GM18951 (cell line): ENCODE measurements around the gene EPG5.
"Not testable (repeated sequence)": the region's sequence is repeated elsewhere in the genome, so short reads cannot be mapped to it uniquely, and the experiment has no call there.

Source experiments
- POLR2A ChIP-seq: IDR thresholded peaks from 4 replicates; pipeline ENCODE4 v1.6.1; 2011; ENCODE audit warnings: mild to moderate bottlenecking; ENCODE audit not compliant: insufficient read length, insufficient read depth; ENCODE audit errors: extremely low read depth
- in situ Hi-C: fragments of 300-500 bp; cut with MboI; formaldehyde crosslinking; loops from one replicate; pipeline ENCODE4 v1.12.0; 2022; ENCODE audit warnings: low sequenced_read_pairs, mixed read lengths, inconsistent platforms; ENCODE audit not compliant: unreplicated experiment

EPG5 gene

DNA sequence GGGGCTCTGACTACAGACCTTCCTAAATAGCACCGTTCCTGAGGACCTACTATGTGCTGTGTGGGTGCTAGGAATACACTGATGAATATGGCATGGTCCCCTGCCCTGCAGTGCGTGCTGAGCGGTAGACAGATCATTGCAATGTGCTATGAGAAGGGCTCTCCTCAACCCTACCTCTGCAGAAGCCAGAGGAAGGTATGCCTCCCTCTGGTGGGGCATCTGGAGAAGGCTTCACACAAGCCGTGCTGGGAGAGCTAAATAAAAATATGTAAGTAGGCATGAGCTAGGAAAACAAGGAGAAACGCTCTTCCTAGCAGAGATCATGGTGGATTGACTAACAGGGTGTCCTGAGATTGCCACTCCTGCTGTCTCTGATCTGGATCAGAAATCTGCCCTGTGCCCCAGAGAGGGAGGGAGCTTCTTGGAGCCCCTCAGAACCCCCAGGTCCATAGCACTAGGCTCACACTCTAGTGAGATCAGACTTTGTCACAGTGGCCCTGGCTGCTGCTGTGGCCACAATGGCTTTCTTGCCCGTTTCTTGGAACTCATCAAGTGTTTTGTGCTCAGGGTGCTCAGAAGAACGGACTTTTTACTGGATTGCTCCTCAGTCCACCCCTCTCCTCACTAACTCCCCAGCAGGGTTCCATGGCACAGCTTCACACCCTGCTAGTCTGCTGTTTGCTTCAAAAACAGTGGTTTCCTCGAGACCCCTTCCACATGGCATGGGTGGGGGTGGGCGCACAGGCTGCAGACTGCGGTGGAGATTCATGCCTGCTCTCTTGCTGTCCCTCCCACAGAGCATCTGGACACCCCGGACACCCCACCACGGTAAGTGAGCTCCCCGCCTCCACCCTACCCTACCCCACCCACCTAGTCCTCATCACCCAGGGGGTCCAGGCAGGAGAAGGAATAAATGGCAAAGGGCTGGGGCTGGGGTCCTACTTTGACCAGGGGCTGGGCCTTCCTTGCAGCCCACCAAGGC lies 127.4 kb downstream of the EPG5 start:
- in situ Hi-C loops, result no loop called here
- TF ChIP-seq POLR2A, result no peak

DNA sequence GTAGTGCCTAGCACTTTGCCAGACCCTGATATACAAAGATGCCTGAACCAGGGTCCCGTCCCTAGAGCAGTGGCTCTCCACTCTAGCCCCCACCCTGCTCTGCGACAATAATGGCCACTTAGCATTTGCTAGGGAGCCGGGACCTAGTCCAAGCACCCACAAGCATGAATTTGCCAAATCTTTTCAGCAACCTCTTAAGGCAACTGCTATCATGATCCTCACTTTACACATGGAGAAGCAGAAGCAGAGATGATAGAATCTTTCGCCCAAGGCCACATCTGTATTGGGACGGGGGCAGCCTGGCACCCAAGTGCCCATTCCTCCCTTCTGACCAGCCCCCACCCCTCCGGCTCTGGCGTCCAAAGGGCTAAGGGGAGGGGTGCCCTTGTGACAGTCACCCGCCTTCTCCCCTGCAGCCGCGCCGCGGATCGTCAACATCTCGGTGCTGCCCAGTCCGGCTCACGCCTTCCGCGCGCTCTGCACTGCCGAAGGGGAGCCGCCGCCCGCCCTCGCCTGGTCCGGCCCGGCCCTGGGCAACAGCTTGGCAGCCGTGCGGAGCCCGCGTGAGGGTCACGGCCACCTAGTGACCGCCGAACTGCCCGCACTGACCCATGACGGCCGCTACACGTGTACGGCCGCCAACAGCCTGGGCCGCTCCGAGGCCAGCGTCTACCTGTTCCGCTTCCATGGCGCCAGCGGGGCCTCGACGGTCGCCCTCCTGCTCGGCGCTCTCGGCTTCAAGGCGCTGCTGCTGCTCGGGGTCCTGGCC lies 128.6 kb downstream of the EPG5 start:
- in situ Hi-C loops, result no loop called here
- no peak for TF ChIP-seq POLR2A

DNA sequence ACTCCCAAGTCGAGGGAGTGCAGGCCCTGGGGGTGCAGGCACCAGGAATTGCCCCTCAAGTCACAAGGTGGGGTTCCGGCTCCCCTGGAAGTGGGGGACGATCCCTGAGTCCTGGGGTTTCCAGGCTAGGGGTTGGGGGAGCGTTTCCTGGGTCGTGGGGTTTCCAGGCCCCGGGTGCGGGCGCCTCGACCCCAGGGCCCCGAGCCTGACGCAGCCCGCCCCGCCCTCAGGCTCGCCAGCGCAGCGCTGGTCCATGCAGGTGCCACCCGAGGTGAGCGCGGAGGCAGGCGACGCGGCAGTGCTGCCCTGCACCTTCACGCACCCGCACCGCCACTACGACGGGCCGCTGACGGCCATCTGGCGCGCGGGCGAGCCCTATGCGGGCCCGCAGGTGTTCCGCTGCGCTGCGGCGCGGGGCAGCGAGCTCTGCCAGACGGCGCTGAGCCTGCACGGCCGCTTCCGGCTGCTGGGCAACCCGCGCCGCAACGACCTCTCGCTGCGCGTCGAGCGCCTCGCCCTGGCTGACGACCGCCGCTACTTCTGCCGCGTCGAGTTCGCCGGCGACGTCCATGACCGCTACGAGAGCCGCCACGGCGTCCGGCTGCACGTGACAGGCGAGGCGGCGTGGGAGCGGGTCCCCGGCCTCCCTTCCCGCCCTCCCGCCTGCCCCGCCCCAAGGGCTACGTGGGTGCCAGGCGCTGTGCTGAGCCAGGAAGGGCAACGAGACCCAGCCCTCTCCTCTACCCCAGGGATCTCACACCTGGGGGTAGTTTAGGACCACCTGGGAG lies 129.7 kb downstream of the EPG5 start:
- in situ Hi-C loops, result no loop called here

DNA sequence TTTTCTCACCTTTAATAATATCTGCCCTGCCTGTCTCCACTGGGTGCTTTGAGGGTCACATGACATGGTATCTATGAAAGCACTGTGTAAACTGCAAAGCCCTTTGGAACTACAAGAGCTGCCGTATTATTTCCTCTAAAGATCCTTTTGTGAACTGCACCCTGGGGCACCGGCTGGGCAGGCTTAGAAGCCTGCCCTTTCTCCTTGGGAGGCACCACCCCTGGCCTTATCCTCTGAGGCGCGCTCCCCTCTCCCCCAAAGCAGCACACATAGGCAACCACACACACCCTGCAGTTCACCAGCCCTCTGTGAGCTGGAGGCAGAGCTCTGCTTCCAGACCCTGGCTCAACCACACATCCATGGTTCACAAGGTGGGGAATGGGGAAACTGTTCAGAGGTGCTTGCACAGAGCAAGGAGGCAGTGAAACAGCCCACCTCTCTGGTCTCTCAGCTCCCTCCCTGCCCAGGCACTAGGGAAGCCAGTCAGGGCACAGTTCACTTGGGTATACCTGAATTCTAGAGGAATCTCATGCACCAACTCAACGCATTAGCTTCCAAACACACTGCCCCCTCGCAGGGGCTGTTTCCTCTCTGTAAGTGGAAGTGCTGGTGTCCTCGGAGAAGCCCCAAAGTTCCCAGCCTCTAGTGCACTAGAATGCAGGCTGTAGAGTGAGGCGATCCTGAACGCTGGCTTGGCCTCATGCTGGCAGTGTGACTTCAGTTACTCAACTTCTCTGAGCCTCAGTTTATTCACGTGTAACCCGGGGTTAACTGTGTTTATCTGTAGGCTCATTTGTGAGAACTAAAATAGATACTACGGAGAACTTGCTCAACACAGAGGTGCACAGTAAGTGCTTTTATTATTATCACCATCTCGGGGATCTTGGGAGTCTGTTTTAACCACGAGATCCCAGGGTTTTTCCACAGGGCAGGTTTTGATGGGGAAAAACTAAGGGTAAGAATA lies 130.6 kb downstream of the EPG5 start:
- in situ Hi-C loops, result no loop called here
- no peak for TF ChIP-seq POLR2A

More for the DNA sequence above, 129.7 kb downstream of the EPG5 start:
- TF ChIP-seq POLR2A, result no peak

- no peak for TF ChIP-seq POLR2A
- in situ Hi-C loops, result no loop called here
Observed at GRCh38 chr18:45835057-45835636, 132.0 kb downstream of the EPG5 start.

DNA sequence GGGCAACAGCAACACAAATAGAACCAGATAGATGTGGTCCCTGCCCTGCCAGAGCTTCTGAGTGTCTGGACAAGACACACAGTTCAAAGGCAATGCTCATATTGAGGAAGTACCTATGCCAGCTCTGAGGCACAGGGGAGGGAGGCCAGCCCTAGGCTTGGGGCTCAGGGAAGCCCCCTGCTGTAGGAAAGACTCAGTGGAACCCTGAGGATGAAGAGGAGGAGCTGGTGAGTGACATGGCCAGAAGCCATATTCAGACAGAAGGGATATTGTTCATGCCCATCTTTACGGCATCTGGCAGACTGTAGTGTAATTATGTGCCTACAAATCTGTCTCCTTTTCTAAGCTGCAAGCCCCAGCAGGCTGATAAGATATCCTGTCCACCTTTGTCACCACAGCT lies 132.8 kb downstream of the EPG5 start:
- in situ Hi-C loops, result no loop called here
- no peak for TF ChIP-seq POLR2A

DNA sequence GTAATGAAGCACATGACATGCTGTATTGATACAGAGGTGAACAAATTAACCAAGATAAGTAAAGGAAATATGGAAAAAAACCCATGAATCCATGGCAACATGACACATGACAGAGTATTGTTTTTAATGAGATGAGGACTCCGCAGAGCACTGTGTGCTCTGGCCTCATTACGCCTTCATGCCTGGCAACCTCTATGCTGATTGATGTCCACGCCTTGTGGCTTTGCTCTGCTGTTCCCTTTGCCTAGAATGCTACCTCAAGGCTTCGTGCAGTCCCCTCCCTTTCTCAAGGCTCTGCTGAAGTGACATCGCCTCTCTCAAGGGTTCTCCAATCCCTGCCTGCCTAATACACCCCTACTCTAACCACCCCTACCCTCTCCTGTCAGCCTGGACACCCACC lies 133.3 kb downstream of the EPG5 start:
- TF ChIP-seq POLR2A, result no peak
- in situ Hi-C loops, result no loop called here

DNA sequence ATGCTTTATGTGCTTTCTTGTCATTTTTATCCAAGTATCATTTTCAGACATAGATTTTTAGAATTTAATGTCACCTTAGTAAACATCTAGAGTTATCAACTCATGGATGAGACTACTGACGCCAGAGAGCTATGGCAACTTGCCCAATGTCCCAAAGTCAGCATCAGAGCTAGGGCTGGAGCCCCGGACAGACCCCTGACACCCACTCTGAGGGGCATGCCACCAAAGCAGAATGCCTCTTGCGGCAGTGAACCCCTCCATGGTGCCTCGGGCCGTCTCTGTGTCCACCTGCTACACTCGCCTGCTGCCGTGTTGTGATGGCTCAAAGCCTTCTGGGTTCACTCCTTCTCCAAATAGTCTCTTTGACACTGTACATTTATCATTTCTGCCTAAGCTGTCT lies 136.2 kb downstream of the EPG5 start:
- in situ Hi-C loops, result no loop called here
- no peak for TF ChIP-seq POLR2A

DNA sequence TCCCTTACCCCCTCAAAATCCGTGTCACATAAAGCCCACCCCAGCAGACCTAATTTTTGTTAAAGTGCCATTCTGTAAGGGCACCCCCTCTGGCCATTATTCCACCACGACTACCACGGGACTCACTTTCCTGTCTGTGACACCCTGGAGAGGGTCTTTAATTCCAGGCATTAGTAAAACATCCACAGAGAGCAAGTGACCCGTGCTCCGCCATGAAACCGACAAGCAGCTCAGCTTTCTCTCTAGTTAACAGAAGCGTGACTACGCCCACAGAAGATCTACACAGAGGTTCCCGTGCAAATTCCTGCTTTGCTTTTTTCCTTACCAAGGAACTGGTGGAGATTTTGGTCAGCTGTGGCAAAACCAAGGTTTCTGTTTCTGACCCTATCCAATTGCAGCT lies 137.3 kb downstream of the EPG5 start:
- in situ Hi-C loops, result no loop called here

GRCh38 chr18:45828917-45829811 lies 138.0 kb downstream of the EPG5 start:
- in situ Hi-C loops, result no loop called here
- no peak for TF ChIP-seq POLR2A

More for the DNA sequence above, 137.3 kb downstream of the EPG5 start:
- no peak for TF ChIP-seq POLR2A

GRCh38 chr18:45826716-45827115 lies 140.4 kb downstream of the EPG5 start:
- in situ Hi-C loops, result not testable (repeated sequence)
